Activated CD8-positive, alpha-beta memory T cell treated with anti-CD3 and anti-CD28 coated beads, Interleukin-2, amount 50 U/mL, for 48 hours (primary cell): Measurements from ENCODE around the gene KIF13A.
"Not testable (repeated sequence)": the region's sequence is repeated elsewhere in the genome, so short reads cannot be mapped to it uniquely, and the experiment has no call there.

ENCODE experiments used
- DNase-seq: peaks from one replicate; pipeline ENCODE4 v3.0.0-alpha.2; 2020

Gene KIF13A

DNA sequence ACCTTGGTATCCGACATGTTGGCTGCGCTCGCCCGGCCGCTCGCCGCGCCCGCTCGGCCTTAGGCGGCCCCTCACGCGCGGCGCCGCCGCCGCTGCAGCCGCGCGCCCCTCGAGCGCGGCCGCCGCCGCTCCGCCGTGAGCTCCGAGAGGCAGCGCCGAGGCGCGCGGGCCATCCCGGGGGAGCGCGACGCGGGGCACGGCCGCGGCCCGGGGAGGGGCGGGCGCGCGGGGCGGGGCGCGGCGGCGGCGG is at the start of gene KIF13A:
Gene KIF13A (minus strand): TSS at position 189 of the 250 bp plus-strand sequence. CDS start 172 bp downstream, at position 17.
- no peak for DNase-seq

DNA sequence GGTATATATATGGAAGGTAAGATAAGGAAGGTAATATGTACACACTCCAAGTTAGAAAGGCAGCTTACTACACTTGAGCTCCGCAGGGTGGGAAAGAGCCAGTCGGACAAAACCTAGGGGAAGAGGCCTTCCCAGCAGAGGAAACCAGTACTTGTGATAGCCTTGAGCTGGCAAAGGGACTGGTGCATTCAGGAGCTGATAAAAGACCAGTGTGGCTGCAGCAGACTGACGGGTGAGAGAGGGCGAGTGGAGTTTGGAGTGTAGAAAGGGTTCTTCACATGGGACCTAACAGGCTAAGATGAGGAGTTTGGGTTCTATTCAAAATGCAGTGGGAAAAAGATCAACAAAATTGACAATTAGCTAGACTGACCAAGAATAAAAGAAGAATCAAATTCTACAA is 49.3 kb upstream of the KIF13A start:
- no peak for DNase-seq

DNA sequence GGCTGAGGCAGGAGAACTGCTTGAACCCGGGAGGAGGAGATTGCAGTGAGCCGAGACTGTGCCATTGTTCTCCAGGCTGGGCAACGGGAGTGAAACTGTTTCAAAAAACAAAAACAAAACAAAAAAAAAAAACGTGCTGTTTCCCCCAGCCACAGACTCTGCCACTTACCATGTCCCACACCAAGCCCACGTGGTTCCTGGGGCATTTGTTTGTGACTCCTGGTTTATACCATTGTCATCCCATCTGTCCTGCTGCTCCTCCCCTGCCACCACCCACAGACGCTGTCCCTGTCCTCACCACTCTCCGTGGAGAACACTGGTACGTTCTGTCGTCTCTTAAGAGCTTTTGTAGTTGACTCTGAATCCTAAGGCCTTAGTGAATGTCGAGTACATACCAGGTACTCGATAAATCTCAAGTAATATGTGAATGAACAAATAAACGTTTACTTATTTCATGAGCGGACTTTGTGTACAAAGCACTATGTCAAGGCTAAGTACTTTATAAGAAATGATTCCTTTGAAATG is 48.0 kb upstream of the KIF13A start:
- DNase-seq, result no peak

DNA sequence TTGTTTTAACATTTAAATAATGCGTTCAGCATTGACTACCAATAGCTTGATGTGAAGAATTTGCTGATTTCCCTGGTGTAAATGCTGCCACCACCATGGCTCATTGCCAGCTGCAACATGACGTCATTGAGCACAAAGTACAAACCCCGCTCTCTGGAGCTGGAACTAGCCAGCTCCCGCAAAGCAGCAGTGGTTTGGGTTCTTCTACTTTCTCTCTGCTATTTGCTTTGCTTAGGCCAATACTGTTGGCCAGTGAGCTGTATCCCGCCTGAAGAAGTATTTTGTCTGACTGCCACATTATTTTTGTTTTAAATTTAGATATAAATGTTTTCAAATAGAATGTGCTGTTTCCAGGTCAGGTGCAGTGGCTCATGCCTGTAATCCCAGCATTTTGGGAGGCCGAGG is 47.4 kb upstream of the KIF13A start:
- no peak for DNase-seq

DNA sequence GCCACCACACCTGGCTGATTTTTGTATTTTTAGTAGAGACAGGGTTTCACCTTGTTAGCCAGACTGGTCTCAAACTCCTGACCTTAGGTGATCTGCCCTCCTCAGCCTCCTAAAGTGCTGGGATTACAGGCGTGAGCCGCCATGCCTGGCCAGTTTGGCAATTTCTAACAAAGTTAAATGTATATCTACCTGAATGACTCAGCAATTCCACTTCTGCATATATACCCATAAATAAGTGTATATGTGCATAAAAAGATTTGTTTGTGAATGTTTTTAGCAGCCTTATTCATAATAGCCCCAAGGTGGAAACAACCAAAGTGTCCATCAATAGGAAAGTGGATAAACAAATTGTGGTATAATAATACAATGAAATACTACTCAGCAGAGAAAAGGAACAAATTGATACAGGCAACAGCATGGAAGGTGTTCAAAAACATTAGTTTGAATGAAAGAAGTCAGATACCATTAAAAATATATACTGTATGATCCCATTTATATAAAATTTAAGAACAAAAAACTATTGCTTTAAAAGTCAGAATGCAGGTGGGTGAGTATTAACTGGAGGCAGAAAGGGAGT is 44.3 kb upstream of the KIF13A start:
- no peak for DNase-seq

DNA sequence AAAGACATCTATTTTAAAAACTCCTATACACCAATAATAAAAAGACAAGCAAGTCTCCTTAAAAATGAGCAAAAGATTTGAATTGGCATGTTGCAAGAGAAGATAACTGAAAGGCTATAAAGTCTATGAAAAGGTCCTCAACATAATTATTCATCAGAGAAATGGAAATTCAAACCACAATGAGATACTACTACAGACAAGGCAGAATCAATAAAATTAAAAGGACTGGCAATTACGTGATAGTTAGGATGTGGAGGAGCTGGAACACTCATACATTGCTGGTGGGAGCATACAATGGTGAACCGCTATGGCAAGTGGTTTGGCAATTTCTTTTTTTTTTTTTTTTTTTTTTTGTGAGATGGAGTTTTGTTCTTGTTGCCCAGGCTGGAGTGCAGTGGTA is 43.8 kb upstream of the KIF13A start:
- DNase-seq, result no peak

DNA sequence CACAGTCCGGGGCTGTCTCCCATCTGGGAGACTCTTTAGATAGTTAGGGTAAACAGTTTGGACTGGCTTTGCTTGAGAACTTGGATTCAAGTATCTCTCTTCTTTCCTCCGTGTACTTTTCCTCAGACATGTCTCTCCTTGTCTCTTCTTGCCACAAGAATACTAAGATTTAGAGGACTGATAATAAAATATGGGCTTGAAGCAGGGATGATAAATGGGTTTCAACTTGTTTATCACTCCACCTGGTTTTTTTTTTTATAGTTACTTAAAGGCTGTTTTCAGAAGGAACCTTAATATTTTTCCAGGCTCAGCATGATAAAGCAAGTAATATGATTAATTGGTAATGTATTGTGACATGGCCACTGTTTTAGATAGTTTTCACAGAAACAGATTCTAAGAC is 40.9 kb upstream of the KIF13A start:
- DNase-seq, result no peak

DNA sequence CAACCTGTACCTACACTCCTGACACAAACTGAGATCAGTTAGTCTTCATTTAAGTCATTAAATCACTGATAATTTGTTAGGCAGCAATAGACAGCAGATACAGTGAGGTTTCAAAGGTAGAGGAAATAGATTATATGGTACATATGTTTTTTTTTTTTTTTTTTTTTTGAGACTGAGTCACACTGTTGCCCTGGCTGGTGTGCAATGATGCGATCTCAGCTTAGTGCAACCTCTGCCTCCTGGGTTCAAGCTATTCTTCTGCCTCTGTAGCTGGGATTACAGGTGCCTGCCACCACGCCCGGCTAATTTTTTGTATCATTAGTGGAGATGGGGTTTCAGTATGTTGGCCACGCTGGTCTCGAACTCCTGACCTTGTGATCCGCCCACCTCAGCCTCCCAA is 38.2 kb upstream of the KIF13A start:
- DNase-seq, result no peak

DNA sequence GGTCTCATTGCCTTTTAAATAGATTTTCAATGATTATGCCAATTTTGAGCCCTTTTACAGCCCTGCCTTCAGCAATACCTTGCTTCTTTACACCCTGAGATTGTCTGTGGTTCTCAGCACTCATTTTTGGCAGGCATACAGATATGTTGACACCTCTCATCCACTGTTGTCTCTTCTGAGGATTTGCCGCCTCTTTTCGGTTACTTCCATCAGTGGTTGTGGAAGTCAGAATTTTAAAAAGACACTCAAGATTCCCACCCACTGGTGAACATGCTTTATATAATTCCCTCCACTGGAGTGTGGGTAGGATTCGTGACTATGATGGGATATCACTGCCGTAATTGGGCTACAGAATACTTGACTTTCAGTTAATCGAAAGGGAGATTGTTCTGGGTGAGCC is 37.4 kb upstream of the KIF13A start:
- DNase-seq, result no peak

DNA sequence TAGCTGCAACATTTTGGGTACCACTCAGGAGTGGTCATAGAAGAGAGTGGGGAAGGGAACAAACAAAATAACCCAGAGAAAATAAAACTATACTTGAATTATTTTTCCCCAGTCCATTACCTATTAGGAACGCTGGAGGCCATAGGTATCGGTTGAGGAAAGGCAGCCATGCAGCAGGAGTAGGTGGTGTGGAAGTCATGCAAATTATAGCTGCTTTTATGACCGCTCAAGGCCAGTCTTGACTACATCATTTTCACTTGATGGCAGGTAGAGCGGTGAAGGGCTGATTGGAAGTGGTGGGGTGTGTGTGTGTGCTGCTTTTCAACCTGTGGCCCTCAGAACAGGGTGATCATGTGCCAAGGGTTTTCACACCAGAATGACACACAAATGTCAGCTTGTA is 36.5 kb upstream of the KIF13A start:
- no peak for DNase-seq

DNA sequence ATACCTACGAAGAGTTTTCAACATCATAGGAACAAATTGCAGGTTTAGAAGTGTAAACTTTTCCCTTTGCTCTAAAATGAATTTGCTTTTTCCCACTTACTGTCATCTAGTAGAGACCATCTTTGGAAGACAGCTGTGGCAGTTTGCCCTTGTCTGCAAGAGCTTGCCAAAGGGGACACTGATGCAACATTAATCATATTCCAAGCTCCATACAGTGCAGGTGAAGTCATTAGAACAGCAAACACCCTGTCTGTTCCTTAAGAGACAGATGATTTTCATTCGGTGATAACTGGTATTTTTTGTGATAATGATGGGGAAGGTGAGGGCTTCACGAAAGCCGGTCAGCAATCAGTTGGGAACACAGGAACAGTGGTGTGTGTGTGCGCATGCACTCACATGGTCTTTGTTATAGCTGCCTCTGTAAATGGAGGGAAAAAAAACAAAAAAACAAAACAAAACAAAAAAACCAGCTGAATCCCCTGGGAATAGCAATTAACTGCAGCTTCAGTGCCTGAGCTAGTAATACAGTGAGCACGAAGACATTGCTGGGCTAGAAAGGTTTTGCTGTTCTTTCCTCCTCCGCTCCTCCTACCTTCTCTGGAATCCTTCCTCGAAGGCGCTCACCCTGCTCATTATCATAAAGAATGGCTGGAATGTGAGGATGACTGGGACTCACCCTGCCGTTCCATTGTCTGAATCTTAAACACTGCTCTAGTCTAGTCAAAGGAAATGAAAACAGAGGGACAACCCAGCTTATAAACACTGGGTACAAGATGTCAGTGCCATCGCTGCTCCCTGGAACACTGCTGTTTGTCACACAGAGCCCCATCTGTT is 35.2 kb upstream of the KIF13A start:
- DNase-seq, result no peak

DNA sequence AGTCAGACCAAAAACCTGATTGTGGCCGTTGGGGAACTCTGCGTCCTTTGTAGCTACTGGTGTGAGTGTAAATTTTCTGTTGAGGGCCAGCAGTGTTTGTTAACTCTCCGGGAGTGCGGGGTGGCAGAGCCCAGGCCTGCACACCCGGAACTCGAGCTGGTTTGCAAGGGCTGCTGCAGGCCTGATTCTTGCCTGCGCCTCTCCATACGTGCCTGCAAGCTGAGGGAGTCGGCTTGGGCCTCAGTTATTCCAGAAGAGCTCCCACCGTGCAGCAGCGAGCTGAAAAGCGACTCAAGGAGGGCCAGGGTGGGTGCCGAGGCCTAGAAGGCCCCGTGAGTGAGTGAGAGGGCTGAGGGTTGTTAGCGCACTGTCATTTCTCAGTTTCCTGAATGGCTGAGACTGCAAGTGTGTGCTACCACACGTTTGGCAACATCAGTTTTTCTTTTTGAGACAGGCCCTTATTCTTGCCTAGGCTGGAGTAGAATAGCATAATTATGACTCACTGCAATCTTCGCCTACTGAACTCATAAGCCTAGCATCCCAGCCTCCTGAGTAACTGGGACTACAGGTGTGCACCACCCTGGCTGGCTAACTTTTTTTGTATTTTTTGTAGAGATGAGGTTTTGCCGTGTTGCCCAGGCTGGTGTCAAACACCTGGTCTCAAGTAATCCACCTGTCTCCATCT is 33.9 kb upstream of the KIF13A start:
- no peak for DNase-seq

DNA sequence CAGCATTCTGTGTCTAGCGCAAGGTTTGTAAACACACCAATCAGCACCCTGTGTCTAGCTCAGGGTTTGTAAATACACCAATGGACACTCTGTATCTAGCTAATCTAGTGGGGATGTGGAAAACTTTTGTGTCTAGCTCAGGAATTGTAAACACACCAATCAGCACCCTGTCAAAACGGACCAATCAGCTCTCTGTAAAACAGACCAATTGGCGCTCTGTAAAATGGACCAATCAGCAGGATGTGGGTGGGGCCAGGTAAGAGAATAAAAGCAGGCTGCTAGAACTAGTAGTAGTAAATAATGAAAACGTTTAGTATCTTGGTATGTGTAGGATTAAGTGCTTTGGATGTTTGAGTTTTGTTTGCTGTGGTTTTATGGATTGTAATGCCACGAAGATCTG is 33.1 kb upstream of the KIF13A start:
- DNase-seq, result not testable (repeated sequence)

DNA sequence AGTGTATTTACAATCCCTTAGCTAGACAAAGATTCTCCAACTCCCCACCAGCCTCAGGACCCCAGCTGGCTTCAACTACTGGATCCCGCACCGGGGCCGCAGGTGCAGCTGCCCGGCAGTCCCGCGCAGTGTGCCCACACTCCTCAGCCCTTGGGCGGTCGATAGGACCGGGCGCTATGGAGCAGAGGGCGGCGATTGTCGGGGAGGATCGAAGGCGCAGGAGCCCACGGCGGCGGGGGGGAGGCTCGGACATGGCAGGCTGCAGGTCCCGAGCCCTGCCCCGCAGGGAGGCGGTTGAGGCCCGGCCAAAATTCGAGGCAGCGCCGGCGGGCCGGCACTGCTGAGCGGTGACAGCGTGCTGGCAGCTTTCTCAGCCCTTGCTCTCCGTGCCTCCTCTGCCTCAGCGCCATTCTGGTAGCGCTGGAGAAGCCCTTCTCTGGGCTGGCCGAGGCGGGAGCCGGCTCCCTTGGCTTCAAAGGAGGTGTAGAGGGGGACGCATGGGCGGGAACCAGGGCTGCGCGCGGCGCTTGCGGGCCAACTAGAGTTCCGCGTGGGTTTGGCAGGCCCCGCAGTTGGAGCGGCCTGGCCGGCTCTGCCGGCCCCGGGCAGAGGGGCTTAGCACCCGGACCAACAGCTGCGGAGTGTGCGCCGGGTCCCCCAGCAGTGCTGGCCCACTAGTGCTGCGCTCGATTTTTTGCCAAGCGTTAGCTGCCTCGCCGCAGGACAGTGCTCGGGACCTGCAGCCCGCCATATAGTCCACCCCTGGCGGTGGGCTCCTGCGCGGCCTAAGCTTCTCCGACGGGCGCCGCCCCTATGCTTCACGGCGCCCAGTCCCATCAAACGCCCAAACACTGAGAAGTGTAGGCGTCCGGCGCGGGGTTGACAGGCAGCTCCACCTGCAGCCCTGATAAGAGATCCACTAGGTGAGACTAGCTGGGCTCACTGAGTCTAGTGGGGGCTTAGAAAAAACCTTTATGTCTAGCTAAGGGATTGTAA is 32.4 kb upstream of the KIF13A start:
- DNase-seq, result no peak

DNA sequence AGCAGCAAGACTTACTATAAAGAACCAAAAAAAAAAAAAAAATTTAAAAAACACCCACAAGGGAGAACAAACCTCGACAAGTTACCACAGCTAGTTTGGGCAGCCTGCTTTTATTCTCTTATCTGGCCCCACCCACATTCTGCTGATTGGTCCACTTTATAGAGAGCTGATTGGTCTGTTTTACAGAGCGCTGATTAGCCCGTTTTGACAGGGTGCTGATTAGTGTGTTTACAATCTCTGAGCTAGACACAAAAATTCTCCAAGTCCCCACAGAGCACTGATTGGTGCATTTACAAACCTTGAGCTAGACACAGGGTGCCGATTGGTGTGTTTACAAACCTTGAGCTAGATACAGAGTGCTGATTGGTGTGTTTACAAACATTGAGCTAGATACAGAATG is 31.7 kb upstream of the KIF13A start:
- not testable (repeated sequence) for DNase-seq

DNA sequence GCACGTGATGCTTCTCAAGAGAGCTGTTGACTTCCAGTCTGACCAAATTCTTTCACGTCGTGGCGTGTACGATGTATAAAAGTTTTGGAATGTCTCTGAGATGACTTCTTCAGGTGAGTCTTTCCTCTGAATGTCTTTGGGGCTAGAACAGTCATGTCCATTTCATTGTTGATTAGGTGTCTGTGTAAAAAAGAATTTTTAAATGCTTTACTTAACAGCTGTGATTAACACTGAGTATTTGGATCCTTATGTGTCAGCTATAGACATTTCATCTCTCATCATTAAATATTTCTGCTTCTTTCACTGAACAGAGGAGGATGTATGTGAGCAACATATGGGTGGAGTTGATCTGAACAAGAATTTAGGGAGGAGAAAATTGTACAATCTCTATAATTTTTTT is 29.3 kb upstream of the KIF13A start:
- DNase-seq, result no peak

DNA sequence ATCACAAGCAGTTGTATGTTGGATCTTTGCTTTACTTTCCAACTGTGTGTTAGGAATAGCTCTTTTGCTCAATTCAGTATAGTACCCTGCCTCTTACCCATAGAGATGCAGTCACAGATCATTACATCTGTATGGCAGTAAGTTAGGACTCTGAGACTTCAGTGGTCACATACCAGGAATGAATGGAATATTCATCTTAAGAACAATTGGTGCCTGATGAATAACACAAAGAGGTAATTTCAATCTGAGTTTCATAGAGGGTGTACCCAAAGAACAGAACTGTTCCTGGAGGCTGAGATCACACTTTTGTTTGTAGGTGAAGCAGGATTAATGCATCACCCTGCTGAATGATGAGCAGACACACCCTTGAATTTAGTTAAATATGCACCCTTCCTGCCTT is 28.7 kb upstream of the KIF13A start:
- DNase-seq, result no peak

DNA sequence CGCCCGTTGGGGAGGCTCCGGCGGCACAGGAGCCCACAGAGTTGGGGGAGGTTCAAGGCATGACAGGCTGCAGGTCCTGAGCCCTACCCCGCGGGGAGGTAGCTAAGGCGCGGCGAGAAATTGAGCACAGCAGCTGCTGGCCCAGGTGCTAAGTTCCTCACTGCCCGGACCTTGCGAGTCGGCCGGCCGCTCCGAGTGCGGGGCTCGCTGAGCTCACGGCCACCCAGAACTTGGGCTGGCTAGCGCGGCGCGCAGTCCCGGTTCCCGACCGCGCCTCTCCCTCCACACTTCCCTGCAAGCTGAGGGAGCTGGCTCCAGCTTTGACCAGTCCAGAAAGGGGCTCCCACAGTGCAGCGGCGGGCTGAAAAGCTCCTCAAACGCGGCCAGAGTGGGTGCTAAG is 23.9 kb upstream of the KIF13A start:
- no peak for DNase-seq

DNA sequence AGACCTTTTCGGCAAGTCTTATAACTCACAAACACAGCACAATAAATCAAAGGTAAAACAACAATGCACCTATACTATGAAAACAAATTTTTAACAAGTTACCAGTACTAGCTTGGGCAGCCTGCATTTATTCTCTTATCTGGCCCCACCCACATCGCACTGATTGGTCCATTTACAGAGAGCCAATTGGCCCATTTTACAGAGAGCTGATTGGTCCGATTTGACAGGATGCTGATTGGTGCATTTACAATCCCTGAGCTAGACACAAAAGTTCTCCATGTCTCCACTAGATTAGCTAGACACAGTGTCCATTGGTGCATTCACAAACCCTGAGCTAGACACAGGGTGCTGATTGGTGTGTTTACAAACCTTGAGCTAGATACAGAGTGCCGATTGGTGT is 23.1 kb upstream of the KIF13A start:
- not testable (repeated sequence) for DNase-seq

DNA sequence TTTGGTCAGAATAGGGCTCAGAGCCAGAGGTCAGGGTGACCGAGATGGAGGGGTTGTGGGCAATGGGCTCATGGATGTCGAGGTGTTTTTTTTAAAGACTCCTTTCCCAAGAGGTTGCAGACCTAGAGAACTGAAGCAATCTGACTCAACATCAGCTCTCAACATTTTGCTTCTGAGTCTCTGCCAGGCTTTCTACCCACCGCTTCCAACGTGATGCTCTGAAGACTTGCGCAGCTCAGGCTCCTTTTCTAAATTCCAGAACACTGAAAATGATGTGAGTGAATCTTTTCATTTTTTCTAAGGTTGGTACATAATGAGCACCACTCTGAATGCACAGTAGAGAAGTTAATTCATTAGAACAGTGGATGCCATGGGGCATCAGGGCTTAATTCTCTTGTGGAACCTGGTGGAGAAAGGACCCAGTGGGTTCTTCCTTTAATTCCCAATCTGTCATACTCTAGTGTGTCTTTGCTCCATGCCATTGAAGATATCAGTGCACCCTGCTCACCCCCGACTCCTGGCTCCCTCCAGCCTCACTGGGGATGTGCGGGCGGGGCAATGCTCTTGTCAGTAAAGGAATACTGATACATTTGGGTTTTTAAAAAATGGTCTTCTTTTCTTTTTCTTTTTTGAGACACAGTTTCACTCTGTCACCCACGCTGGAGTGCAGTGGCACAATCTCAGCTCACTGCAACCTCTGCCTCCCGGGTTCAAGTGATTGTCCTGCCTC is 17.0 kb upstream of the KIF13A start:
- no peak for DNase-seq

DNA sequence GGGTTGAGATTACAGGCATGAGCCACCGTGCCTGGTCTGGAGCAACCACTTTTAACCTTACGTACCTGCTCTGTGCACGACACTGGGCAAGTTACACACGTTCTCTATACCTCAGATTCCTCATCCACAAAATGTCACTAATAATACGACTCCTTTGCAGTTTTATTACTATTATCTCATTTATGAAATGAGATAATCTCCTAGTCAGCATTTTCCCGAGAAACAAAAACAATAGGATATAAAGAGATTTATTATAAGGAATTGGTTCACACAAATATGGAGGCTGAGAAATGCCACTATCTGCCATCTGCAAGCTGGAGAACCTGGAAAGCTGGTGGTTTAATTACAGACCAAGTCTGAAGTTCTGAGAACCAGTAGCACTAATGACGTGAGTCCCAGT is 12.0 kb upstream of the KIF13A start:
- no peak for DNase-seq

DNA sequence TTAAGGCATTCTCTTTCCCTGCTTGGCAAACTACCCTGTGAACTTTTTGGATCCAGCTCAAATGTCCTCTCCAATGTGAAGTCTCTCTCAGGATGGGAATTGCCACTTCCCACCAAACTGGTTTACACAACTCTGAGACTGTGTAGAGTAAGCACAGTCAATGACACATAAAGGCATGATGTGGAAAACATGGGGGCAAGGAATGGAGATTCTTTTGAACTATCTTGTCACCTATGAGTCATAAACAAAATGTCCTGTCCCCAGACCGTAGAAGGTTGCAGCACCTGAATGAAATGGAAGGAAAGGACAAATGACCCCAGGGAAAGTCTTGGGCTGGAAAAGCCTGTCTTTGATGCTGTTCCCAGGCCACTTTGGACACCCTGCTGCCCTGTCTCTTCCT is 11.0 kb upstream of the KIF13A start:
- no peak for DNase-seq
